WI38 (cell line): ENCODE data around the gene ZNF248.

Experiments
- H3K4me3 ChIP-seq: 2 replicates; pipeline ENCODE4 v1.5.1; 2011; ENCODE audit warnings: low read depth, mild to moderate bottlenecking, control low read depth, low read length
- TF ChIP-seq, protein P1 (sequence below): IDR thresholded peaks from 2 replicates; pipeline ENCODE4 v1.5.1; 2012; ENCODE audit warnings: low read depth, mild to moderate bottlenecking, control low read depth, low read length

The ZNF248 gene

GRCh38 chr10:37765216-37765615, 92.2 kb downstream of the ZNF248 start:
- H3K4me3 ChIP-seq, result no peak overlapping the region
- TF ChIP-seq, protein P1, sequence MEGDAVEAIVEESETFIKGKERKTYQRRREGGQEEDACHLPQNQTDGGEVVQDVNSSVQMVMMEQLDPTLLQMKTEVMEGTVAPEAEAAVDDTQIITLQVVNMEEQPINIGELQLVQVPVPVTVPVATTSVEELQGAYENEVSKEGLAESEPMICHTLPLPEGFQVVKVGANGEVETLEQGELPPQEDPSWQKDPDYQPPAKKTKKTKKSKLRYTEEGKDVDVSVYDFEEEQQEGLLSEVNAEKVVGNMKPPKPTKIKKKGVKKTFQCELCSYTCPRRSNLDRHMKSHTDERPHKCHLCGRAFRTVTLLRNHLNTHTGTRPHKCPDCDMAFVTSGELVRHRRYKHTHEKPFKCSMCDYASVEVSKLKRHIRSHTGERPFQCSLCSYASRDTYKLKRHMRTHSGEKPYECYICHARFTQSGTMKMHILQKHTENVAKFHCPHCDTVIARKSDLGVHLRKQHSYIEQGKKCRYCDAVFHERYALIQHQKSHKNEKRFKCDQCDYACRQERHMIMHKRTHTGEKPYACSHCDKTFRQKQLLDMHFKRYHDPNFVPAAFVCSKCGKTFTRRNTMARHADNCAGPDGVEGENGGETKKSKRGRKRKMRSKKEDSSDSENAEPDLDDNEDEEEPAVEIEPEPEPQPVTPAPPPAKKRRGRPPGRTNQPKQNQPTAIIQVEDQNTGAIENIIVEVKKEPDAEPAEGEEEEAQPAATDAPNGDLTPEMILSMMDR, result no peak

DNA sequence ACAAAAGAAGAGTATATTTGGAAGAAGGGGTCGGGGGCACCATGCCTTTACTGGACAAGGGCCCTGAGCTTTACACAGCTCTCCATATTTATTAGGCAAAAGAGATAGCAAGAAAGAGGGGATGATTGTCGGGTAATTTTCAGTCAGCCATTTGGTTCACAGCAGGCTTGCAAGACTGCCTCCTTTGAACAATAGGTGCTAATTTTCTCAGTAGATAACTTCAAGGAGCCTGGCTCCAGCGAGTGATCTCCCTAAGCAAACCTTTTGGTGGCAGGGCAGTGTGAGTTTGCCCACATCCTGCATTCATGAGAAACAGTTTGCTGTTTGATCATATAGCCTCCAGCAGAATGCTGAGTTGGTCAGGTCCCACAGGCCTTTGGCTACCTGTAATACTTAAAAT, 94.3 kb downstream of the ZNF248 start:
- H3K4me3 ChIP-seq, result no peak overlapping the region
- TF ChIP-seq, protein P1, result no peak

GRCh38 chr10:37762287-37762686, 95.1 kb downstream of the ZNF248 start:
- TF ChIP-seq, protein P1, result no peak
- H3K4me3 ChIP-seq, result no peak overlapping the region

DNA sequence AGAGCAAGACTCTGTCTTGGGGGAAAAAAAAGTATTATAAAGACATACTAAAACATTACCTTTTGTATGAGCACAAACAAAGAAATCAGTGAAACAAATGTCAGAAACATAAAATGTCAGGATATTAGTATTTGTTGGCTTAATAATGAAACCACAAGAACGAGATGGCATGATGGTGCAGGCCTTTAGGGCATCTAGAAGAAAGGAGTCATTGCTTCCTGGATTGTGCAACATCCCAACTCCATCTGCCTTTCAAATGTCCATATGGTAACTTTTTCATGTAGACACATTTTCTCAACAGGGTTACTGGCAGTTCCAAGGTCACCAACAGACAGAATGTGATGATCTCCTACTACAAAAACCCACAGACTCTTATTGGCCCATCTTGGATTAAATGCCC, 96.6 kb downstream of the ZNF248 start:
- TF ChIP-seq, protein P1, result no peak
- H3K4me3 ChIP-seq, result no peak overlapping the region

DNA sequence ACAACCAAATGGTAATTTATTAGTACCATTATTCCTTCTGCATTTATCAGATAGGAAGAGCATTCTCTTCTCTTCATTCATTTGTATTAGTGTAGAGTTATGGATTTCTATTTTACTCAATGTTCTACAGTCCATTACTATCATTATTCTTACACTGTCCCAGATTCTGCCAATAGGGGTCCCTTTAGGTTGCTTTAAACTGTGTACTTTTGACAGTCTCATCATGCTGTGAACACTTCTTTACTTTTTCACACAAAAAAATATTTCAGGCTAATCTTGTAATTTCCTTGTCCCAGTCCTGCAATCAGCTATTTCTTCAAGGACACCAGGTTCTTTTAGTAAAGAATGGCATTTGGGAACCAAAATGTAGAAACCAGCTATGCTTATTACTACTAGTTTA, 99.3 kb downstream of the ZNF248 start:
- TF ChIP-seq, protein P1, result no peak
- H3K4me3 ChIP-seq, result no peak overlapping the region

DNA sequence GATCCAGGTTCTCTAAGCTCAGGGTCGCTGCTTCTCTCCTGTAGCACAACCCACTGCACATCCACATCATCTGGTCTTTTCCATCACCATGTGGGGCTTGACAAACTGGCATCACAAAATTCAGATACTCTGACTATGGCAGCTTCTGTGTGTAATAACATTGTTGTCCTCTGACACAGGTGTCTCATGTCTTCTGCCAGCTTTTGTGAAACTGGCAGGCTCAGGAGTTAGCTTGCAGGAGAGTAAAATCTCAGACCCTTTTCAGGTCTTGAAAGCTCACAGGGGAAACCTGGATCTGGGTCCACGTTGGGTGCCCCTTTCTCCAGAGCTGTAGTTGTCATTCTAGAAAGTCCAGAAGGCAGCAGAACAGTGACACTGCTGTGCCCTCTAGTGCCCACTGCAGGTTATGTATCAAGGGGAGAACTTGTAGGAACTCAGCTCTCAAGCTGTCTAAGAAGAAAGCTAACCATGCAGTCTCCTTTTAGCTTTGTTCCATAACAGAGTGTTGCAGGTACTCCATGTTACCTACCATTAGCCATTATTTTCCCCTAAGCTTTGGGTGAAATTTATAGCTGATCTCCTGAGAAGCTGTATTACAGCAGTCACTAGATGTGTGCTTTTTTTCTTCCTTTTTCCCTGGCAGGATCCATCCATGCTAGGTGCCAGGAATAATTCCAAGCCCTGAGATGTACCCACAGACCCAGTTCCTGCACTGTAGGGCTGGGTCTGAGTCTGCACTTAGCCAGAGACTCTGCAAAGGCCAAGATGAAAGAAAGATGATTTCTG, 102.7 kb downstream of the ZNF248 start:
- TF ChIP-seq, protein P1, result no peak

GRCh38 chr10:37752334-37752875, 105.0 kb downstream of the ZNF248 start:
- TF ChIP-seq, protein P1, result no peak

More for the DNA sequence above, 102.7 kb downstream of the ZNF248 start:
- H3K4me3 ChIP-seq, result no peak overlapping the region

More at GRCh38 chr10:37752334-37752875, 105.0 kb downstream of the ZNF248 start:
- no peak overlapping the region for H3K4me3 ChIP-seq
